HG03039 (cell line): ENCODE measurements around the gene MLLT3.

ENCODE experiments used
- ATAC-seq: cut with Tn5 transposase; IDR thresholded peaks from one replicate; pipeline ENCODE4 v1.9.1; 2021; ENCODE audit warnings: mild to moderate bottlenecking, moderate library complexity; ENCODE audit not compliant: unreplicated experiment

The MLLT3 gene

DNA sequence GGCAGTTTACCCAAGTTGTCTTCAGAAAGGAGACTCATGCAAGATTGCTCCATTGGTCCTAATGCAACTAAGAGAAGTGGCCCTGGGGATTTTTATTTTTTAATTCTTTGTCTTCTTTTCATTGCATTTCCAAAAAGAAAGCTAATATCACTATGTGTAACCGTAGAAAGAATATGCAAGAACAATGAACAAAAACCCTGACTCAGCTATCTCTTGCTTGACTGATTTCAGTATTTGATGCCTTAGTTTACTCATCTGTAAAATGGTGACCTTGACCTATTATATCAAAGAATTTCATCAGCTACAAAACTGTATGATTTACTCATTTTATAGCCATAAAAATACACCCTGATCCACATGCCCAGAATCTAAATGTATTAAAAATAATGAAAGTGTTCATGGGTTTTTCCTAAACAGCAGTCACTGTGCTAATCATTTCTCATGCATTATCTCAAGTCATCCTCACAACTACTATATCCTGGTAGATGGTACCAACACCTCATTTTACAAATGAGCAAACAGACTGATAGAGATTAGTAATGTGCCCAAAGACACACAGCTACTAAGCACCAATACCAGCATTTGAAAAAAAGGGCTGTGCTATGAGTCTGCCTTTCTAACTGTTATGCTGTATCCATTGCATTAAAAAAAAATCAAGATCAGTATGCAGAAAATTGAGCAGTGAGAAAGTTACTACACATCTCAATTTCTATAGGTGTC lies 185.7 kb downstream of the MLLT3 start:
- ATAC-seq: no peak

DNA sequence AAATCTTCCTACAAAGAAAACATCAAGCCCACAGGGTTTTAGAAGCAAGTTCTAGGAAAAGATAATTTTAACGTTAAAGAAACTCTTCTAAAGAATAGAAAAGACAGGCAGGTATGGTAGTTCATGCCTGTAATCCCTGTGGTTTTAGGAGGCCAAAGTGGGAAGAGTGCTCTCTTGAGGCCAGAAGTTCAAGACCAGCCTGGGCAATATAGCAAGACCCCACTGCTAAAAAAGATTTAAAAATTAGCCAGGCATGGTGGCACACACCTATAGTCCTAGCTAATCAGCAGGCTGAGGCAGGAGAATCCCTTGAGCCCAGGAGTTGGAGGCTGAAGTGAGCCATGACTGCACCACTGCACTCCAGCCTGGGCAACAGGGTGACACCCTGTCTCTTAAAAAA lies 193.3 kb downstream of the MLLT3 start:
- ATAC-seq: no peak

DNA sequence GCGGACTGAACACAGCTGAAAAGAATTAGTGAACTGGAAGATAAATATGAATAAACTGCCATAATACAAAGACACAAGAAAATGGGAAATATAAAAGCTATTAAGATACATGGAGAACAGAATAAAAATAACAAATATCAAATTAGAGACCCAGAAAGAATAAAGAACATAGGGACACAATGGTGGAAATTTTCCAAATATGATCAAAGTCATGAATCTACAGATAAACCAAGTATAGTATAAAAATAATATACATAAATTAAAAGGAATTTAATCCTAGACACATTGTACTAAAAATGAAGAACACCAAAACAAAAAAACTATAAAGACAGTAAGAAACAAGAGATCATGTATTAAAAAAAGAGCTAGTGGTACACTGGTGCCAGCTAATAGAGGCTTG lies 194.9 kb downstream of the MLLT3 start:
- ATAC-seq: no peak

DNA sequence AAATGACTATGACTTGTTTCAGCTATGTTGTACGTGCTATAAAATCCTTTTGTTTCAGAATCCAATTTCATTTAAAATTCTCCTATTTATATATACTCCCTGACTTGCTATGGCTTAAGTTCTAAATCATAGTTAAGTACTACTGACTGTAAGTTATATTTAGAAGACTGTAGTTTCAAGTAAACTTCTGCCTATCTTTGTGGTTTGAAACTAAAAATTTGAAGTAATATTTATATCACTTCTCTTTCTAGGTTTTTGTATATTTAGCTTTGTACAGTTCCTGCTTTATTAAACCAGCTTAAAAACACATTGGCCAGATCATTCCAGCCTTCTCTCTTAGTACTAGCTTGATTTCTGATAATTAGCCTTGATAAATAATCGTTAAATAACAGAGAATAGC lies 196.3 kb downstream of the MLLT3 start:
- peak; percentile 65 for ATAC-seq

DNA sequence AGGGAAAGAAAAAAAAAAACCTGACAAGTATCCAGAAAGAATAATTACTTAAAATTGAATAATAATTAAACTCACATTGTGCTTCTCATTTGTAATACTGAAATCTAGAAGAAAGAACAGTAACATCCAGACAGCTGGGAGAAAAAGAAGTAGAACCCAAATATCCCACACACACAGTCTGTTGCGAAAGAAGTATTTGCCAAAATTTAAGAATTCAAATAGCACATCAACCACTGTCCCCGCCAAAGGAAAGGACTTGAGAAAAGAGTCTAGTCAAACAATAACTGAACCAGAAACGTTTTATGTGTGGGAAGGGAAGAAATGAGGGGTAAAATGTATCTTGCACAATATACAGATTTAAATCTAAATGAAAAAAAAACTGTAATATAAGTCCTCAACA lies 202.8 kb downstream of the MLLT3 start:
- ATAC-seq: no peak

DNA sequence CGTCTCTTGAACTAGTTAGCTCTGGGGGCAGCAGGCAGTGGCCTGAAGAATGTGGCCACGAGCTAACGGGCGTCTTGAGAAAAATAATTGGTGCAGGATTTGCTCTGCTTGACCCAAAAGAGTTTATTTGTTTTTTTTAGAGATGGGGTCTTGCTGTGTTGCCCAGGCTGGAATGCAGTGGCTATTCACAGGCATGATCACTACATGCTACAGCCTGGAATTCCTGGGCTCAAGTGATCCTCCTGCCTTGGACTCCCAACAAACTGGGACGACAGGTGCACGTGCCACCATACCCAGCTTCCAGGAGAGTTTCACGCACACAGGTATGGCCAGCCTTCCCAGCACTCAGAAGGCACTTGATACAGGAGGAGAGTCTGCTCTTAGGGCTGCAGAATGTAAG lies 203.8 kb downstream of the MLLT3 start:
- ATAC-seq: no peak

DNA sequence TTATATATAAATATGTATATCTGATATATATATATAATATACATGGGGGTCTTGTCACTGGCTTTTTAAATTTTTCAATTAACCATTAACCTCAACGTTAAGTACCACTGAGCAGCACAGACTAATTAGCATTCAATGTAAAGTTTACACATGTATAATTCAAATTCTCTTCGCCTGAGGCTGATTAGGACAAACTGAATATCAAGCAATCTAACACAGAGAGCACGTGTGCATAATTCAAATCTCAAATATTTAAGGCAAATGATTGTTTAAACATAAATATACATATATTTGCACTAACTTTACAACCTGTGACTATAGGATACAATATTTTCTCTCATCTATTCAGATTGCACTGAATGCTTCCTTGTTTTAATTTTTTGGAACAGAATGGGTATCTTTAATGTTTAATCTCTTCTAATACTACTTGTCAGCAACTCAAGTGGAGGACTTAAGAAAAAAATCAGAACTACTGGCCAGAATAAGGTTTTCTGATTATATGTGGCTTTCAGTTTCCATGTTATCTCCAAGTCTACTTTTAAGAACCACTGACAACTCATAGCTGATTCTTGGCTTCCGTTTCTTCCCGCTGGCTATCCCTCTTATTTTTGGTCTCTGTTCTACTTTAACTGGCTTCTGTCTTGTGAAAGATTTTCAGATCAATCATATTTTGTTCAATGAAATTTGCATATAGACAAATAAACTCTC lies 204.8 kb downstream of the MLLT3 start:
- ATAC-seq: no peak

DNA sequence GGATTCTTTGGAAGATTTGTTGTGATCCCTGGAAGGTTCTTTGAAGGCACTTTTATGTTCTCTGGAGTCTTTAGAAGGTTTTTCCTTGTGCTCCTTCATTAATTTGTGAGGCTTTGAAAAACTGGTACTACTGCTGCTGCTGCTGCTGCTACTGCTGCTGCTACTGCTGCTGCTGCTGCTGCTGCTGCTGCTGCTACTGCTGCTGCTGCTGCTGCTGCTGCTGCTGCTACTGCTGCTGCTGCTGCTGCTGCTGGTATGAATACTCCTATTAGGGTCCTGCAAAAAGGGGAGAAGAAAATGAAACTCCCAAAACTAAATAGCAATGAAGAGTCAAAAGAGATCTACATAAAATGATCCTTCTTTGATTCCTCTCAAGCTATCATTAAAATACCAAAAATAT lies 208.1 kb downstream of the MLLT3 start:
- no peak for ATAC-seq

DNA sequence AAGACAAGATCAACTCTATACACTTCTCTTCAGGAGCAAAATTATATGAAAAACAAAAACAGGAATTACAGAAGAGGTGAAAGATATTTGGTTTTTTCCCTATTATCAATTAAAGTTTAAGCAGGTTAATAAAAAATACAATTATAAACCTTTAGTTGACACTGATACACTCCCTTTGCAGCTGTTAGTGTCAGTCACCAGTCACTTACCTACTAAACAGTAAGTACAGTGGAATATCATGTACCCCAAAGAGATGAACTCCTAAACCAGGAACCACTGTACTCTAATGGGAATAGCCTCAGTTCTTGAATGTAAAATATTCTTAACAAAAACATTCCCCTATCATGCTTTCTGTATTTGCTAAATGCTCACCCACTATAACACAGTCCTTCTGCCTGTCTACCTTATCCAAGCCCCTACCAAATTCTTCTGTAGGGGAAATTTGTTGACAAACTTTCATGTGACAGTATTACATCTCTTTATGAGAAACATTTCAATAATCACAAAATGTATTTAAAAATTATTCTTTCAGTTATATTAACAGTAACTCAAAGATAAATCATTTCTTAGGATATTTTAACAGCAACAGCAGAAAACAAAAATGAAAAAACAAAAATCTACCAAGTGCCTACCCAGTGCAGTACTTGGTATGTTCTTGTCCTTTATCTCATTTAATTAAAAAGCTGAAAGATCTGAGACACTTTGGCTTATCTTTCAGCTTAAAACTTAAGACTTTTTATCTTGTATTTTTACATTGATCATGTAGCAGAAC lies 212.8 kb downstream of the MLLT3 start:
- ATAC-seq: no peak

DNA sequence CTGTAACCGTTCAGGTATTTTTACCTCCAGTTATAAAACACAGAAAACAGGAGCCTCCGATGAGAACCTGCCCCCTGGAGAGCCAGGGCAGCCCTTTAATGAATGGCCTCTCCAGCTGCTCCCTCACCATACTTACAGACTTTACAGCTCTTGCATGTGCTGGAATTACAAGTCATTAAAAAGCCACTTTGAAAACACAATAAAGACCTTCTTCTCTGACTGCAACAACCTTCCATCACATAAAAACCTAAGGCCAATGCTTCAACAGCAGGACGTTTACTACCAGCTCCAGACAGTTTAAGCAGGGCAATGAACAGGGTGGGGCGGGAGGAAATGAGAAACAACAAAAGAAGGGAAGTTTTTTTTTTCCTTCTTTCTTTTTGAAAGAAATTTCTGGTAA lies 213.8 kb downstream of the MLLT3 start:
- ATAC-seq: no peak

DNA sequence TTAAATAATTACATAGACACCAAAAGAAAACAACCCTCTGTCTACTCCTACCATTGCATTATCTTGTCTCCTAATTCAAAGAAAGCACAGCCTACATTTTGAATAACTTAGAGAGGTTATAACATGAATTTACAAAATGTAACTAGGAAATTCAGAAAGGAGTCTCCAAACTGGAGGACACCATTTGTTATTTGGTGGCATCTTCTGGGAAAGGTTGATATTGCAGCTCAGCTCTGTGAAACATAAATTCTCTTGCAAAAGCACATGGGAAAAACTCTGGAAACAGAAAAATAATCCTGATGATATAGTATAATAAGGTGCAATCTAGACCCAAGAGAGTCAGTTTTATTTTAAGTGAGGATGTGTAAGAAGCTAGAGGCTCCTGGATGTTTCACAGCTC lies 215.3 kb downstream of the MLLT3 start:
- no peak for ATAC-seq

DNA sequence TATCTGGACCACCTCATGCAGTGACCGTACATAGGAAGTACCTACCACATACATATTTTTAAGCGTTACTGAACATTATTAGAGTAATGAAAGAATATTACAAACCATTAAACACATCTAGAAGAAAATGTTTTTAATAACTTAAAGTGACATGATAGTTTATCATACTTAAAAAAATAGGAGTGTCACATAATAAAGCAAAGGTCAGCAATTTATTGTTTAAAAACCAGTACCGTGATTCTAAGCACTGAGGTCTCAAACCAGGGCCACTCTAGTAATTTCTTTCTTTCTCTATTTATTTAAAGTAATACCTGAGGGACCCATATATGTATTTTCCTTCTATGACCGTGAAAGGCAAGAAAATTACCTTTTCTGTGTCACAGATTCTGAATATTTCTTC lies 216.0 kb downstream of the MLLT3 start:
- ATAC-seq: no peak

DNA sequence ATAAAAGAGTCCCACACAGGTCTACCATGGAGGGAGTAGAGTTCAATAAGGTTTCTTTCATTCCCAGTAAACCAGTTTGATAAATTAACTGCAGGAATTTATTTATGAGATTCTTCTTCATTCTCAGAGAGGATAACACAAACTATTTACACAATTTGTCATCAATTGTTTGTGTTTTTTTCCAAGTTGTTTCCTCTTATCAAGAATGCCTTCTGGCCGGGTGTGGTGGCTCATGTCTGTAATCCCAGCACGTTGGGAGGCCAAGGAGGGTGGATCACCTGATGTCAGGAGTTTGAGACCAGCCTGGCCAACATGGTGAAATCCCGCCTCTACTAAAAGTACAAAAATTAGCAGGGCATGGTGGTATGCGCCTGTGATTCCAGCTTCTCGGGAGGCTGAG lies 216.7 kb downstream of the MLLT3 start:
- no peak for ATAC-seq

DNA sequence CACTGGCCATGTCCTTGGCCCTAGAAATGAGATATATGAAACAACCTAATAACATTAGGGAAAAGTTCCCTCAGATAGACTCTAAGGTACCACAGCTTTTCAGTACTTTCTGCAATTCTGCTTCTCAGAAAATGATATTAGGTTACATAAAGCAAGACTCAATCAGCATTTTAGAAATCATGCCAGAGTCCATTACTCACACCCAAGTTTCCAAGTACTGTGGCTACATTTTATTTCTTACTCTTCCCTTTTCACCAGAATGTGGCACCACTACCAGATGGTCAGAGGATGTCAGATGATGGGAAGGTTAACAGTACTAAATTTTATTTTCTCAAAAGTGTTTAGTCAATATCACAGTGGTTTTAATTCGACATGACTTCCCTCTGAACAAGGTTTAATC lies 217.2 kb downstream of the MLLT3 start:
- ATAC-seq: no peak

DNA sequence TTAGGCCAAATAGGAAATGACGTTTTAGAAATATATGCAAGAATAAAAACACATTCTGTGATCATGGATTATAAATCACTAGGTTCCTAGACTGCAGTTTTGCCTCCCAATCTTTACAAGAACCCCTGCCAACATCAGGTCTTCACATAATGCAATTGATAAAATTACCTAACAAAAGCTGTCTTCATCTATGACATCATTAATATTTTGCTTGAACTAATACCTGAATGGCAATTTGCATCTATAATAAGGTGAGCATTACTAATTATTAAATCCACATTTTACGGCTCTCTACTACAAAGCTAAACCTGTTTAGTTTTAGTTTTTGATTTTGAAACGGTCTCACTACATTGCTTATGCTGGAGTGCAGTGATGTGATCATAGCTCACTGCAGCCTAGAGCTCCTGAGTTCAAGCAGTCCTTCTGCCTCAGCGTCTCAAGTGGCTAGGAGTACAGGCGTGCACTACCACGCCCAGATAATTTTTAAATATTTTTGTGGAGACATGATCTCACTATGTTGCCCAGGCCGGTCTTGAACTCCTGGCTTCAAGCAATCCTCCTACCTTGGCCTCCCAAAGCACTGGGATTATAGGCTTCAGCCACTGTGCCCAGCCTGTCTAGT lies 218.0 kb downstream of the MLLT3 start:
- ATAC-seq: no peak

DNA sequence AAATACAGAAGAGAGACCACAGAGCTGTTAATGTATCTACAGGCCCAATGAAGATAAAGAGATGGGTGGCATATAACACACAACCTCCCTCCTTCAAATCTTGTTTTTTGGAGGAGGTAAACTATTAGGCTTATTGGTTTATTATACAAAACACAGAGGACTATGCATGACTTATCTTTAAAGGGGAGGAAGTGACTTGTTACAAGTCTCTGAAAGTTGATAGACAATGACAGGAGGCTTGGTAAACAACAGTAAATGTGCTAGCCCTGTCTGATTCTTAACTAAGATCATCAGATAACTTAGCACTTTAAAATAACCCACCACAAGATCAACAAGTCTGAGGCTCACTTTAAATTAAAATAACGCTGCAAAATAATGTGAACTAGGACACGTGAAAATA lies 219.0 kb downstream of the MLLT3 start:
- no peak for ATAC-seq

DNA sequence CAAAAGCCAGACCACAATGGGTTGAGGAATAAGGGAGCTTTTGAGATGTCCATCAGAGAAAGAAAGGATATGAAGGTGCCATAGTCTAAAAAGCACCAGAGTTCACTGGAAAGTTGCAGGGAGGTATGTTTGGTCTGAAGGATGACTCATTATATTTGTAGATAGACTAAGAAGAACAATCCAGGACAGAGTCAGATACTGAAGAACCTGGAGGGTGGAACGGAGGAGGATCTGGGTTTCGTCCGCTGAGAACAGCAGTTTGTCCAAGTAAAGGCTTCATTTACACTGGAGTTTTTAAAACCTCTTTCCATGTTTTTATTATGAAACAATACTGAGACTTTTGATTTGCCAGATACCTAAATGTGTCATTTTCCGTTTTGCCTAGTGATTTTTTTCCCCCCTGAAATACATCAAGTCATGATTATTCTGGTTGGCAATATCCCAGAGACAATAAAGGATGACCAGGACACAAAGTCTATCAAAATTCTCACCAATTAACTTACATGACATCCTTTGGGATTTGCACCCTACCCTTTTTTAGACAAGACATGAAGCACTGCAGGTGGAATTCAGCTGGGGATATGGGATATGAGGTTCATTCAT lies 219.9 kb downstream of the MLLT3 start:
- no peak for ATAC-seq

DNA sequence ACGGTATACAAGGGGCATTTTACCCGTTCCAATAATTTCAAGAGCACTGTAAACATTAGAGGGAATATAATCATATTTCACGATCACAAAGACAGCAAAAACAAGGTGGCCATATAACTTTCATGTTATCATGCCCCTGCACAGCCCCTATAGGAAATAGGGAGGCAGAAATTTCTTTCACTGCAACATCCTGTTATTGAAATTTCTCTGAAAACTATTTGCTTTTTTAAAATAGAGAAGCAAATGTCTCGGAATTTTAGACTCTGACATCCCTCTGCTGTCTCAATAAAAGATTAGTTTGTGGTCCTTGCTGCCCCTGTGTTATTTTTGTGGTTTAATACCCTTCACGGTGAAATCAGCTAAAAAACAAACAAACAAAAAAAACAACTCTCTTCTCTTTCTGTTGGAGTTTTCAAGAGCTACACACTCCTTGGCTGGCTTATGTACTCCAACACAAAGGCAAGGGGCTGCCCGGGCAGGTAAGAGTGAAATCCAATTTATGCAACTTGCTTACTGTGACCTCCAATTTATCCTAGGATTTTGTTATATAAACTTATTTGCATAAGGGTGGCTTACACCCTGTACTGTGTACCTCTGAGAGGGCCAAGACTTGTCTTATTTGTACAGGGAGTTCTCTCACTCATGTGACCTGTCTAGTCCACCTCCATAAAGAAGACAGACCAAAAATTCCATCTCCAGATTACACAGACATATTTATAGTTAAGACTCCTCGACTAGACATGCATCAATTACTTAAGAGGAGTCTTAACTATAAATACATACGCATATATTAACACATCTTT lies 223.6 kb downstream of the MLLT3 start:
- ATAC-seq: no peak

DNA sequence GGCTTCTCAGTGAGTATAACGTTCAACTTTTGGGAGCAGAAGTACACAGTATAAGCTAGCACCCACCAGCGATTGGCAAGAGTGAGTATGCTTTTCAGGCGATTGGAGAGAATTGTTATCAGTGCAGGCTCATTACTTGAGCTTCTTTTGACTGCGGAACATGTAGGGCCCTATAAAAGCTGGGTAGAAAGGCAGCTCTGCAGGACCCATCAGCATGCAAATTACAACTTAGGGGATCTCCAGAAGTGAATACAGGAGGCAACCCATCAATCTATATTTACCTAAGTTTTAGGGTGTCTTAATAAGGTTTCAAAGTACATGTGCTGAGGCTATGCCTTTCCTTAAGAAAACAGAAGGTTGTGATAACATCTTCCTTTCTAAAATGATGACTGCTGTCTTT lies 225.0 kb downstream of the MLLT3 start:
- no peak for ATAC-seq

DNA sequence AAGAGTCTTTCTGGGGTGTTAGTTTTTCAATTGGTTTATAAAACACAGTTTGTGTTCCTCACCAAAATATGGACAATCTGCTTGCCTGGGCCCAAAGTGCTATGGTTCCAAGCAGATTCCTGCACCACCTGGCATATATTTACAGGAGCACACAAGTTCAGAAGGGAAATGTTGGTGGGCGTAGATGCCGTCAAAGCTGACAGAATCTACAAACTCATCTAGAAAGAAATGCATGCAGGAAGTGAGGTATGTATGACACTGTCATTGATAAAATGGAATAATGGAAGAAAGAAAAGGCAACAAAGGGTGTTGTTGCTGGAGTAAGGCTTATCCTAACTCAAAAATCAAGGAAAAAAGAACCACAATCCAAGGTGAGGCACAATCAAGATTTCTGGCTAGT lies 225.8 kb downstream of the MLLT3 start:
- ATAC-seq: no peak
